Parathyroid adenoma (tissue), 2 donors: ENCODE measurements around the gene ST6GALNAC3.
A peak's percentile ranks its signal among the peaks of the same experiment; 100 is the strongest.
"Not testable (repeated sequence)": the region's sequence is repeated elsewhere in the genome, so short reads cannot be mapped to it uniquely, and the experiment has no call there.

Experiments used
- H2AFZ ChIP-seq: fragments of 300-600 bp; sonication (generic); one replicate; pipeline ENCODE4 v1.7.0; 2017; ENCODE audit warnings: antibody characterized with exemption, mild to moderate bottlenecking
- H3K27ac ChIP-seq: fragments of 300-600 bp; sonication (generic); one replicate; pipeline ENCODE4 v1.7.0; 2017
- H3K27me3 ChIP-seq: fragments of 300-600 bp; sonication (generic); one replicate; pipeline ENCODE4 v1.7.0; 2017; ENCODE audit warnings: low read length; ENCODE audit not compliant: control insufficient read depth, insufficient read depth
- H3K36me3 ChIP-seq: fragments of 300-600 bp; sonication (generic); one replicate; pipeline ENCODE4 v1.7.0; 2017; ENCODE audit warnings: low read length; ENCODE audit not compliant: control insufficient read depth, insufficient read depth
- H3K4me1 ChIP-seq: fragments of 300-600 bp; sonication (generic); one replicate; pipeline ENCODE4 v1.7.0; 2017; ENCODE audit warnings: control low read depth
- H3K4me2 ChIP-seq: fragments of 300-600 bp; sonication (generic); one replicate; pipeline ENCODE4 v1.7.0; 2017; ENCODE audit warnings: low read length
- H3K4me3 ChIP-seq: fragments of 300-600 bp; sonication (generic); one replicate; pipeline ENCODE4 v1.7.0; 2017; ENCODE audit warnings: low read depth, low read length
- H3K79me2 ChIP-seq: fragments of 300-600 bp; sonication (generic); one replicate; pipeline ENCODE4 v1.7.0; 2017; ENCODE audit warnings: control low read depth
- H3K9ac ChIP-seq: fragments of 300-600 bp; sonication (generic); one replicate; pipeline ENCODE4 v1.7.0; 2017; ENCODE audit warnings: mild to moderate bottlenecking
- H3K9me3 ChIP-seq: fragments of 300-600 bp; sonication (generic); one replicate; pipeline ENCODE4 v1.7.0; 2017; ENCODE audit warnings: low read length; ENCODE audit not compliant: control insufficient read depth
- TF ChIP-seq, protein P1 (sequence below): fragments of 300-600 bp; sonication (generic); IDR thresholded peaks from one replicate; pipeline ENCODE4 v1.7.0; 2017; ENCODE audit warnings: antibody characterized with exemption, mild to moderate bottlenecking
- donor health status: primary hyperparathyroidism.

Gene ST6GALNAC3

DNA sequence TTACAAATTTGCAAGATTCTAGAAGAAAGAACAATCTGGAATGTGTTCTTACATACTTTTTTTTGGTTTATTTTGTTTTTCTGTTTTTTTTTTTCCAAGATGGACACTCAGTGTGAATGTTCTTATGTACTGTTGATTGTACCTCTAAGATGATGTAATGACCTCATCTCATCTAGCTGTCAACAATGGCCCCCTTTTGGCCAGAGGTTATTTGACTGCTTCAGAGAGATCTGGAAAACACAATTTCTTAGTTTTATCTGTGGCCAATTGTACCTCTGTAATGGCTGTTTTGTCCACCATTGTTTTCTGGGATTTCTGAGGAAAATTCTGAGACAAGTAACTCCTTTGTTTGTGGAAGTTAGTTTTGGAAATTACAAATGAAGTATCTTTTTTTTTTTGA lies 38.9 kb downstream of the ST6GALNAC3 start:
- H2AFZ ChIP-seq, result no peak overlapping the region
- no peaks in the 10 kb centered on the region for H3K27me3 ChIP-seq
- TF ChIP-seq, protein P1, sequence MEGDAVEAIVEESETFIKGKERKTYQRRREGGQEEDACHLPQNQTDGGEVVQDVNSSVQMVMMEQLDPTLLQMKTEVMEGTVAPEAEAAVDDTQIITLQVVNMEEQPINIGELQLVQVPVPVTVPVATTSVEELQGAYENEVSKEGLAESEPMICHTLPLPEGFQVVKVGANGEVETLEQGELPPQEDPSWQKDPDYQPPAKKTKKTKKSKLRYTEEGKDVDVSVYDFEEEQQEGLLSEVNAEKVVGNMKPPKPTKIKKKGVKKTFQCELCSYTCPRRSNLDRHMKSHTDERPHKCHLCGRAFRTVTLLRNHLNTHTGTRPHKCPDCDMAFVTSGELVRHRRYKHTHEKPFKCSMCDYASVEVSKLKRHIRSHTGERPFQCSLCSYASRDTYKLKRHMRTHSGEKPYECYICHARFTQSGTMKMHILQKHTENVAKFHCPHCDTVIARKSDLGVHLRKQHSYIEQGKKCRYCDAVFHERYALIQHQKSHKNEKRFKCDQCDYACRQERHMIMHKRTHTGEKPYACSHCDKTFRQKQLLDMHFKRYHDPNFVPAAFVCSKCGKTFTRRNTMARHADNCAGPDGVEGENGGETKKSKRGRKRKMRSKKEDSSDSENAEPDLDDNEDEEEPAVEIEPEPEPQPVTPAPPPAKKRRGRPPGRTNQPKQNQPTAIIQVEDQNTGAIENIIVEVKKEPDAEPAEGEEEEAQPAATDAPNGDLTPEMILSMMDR, result no peak
- no peak overlapping the region for H3K9ac ChIP-seq
- H3K9me3 ChIP-seq, result no peaks in the 10 kb centered on the region
- no peaks in the 10 kb centered on the region for H3K36me3 ChIP-seq
- no peak overlapping the region for H3K4me3 ChIP-seq
- no peaks in the 10 kb centered on the region for H3K79me2 ChIP-seq
- H3K4me1 ChIP-seq, result no peaks in the 10 kb centered on the region
- H3K4me2 ChIP-seq, result no peak overlapping the region
- H3K27ac ChIP-seq, result no peak overlapping the region

DNA sequence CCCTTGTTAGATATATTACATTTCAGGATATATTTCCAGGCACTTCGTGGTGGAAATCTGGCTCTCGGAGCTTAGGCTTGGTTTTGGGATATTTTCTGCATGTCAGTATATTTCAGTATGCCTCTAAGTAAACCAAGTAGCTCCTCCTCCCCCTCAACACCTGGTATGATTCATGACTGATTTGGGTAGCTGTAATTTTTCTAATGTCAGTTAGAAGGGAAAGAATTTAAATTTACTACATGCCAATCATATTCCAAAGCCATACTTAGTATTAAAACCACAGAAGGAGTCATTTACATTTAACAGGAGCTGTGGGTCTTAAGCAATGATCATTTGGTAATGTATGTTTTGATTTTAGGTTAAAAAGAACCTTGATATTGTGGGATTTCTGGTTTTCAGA lies 40.6 kb downstream of the ST6GALNAC3 start:
- H3K9ac ChIP-seq, result no peak overlapping the region
- no peak overlapping the region for H3K27ac ChIP-seq
- H3K79me2 ChIP-seq, result no peaks in the 10 kb centered on the region
- H3K4me3 ChIP-seq, result no peak overlapping the region
- no peaks in the 10 kb centered on the region for H3K4me1 ChIP-seq
- H3K27me3 ChIP-seq, result no peaks in the 10 kb centered on the region
- H3K4me2 ChIP-seq, result no peak overlapping the region
- TF ChIP-seq, protein P1, result no peak
- no peaks in the 10 kb centered on the region for H3K36me3 ChIP-seq
- no peaks in the 10 kb centered on the region for H3K9me3 ChIP-seq
- no peak overlapping the region for H2AFZ ChIP-seq

DNA sequence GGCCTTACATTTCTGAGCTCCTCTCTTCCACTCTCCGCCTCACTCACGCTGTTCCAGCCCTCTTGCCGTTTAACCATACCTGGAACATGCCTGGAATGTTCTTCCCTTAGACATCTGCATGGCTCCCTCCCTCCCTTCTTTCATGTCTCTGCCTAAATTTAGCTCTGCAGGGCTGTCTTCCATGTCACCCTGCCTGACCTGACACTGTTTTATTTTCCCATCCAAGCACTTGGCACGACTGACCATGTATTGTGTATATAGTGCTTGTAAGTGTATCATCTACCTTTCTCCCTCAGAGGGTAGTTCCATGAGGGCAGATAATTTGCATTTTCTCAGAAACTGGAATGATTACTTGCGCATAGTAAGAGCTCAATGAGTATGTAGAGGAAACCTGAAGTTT lies 47.3 kb downstream of the ST6GALNAC3 start:
- Histone ChIP-seq H3K79me2 (no peaks in the 10 kb centered on the region), H3K27me3 (no peaks in the 10 kb centered on the region), H3K4me3 (no peak overlapping the region), H3K36me3 (no peaks in the 10 kb centered on the region), H3K4me2 (no peak overlapping the region), H3K4me1 (peaks cover 2% of the 10 kb centered on the region), H3K9ac (no peak overlapping the region), H2AFZ (peak overlapping the region; percentile 44), H3K9me3 (no peaks in the 10 kb centered on the region), H3K27ac (peak overlapping the region; percentile 57)
- TF ChIP-seq, protein P1, result no peak

DNA sequence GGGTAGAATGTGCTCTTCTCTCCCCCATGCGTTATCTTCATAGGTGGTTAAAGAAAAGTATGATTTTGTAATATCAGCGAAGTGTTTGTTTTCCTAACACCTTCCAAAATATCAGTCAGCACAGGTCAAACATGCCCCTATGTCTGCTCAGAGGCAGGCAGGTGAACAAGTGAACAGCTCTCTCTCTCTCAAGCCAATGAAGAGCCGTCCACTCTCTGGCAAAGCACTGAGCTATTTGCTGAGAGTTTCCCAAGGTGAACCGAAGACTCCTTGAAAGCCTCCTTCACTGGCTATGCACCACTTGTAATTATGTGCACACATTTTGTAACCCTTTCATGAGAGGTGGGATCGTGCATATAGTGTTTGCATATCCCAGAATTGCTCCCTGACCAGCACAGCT lies 47.7 kb downstream of the ST6GALNAC3 start:
- H3K4me1 ChIP-seq, result peaks cover 2% of the 10 kb centered on the region
- no peaks in the 10 kb centered on the region for H3K36me3 ChIP-seq
- no peak overlapping the region for H3K4me2 ChIP-seq
- no peaks in the 10 kb centered on the region for H3K27me3 ChIP-seq
- TF ChIP-seq, protein P1, result no peak
- H3K9me3 ChIP-seq, result no peaks in the 10 kb centered on the region
- H3K79me2 ChIP-seq, result no peaks in the 10 kb centered on the region
- no peak overlapping the region for H3K9ac ChIP-seq
- peak overlapping the region; percentile 57 for H3K27ac ChIP-seq
- no peak overlapping the region for H3K4me3 ChIP-seq
- H2AFZ ChIP-seq, result peak overlapping the region; percentile 44

DNA sequence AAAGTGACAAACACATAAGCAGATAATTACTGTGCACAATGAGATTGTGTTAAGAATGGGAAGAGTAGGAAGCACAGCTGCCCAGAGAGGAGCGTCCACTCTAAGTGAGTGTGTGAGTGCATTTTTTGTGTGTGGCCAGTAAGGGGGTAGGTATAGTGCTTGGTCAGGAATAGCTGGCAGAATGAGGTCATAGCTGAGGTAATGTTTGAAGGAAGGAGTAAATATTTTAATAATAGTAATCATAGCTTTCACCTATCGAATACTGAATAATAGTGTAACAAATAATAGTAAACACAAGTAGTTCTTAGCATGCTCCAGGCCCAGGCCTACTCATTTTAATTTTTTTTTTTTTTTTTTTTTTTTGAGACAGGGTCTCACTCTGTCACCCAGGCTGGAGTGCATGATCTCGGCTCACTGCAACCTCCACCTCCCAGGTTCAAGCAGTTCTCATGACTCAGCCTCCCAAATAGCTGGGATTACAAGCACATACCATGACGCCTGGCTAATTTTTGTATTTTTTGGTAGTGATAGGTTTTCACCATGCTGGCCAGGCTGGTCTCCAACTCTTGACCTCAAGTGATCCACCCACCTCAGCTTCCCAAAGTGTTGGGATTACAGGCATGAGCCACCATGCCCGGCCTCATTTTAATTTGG lies 49.0 kb downstream of the ST6GALNAC3 start:
- H3K4me3 ChIP-seq, H3K9me3 ChIP-seq, H3K4me2 ChIP-seq, H3K27me3 ChIP-seq, H3K27ac ChIP-seq, H3K36me3 ChIP-seq, H3K9ac ChIP-seq, H2AFZ ChIP-seq, H3K4me1 ChIP-seq, H3K79me2 ChIP-seq: not testable (repeated sequence)
